CD4-positive, alpha-beta T cell treated with Interleukin-1 beta for 1 hour (primary cell): ENCODE measurements around the gene FNDC5.

ENCODE experiments used
- DNase-seq, 2 donors: peaks; one replicate each; pipeline ENCODE4 v3.0.0-alpha.2; 2020 to 2022

Gene FNDC5

DNA sequence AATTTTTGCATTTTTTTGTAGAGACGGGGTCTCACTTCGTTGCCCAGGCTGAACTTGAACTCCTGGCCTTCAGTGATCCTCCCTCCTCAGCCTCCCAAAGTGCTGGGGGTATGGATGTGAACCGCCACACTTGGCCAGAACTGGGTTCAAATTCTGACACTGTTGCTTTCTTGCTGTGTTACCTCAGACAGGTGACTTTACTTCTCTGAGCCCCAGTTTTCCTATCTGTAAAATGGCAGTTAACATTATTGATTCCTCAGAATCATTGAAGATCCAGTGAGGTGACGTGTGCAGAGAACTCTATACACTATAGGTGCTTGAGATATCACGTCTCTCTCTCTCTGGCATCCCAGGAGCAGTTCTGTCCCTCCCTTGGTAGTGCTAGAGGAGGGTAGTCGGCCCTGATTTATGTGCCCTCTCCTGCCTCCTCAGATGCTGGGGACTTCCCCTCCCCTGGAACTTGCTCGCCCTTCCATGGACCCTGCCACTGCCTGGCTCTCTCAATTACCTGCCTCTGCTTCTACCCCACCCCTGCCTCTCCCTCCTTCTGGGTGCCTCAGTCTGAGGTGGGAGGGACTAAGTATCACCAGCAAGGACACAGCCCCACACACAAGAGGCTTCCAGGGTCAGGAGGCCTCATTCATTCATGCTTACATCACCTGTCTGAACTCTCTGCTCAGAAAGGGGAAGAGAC is 12.8 kb upstream of the FNDC5 start:
- no peak for DNase-seq

DNA sequence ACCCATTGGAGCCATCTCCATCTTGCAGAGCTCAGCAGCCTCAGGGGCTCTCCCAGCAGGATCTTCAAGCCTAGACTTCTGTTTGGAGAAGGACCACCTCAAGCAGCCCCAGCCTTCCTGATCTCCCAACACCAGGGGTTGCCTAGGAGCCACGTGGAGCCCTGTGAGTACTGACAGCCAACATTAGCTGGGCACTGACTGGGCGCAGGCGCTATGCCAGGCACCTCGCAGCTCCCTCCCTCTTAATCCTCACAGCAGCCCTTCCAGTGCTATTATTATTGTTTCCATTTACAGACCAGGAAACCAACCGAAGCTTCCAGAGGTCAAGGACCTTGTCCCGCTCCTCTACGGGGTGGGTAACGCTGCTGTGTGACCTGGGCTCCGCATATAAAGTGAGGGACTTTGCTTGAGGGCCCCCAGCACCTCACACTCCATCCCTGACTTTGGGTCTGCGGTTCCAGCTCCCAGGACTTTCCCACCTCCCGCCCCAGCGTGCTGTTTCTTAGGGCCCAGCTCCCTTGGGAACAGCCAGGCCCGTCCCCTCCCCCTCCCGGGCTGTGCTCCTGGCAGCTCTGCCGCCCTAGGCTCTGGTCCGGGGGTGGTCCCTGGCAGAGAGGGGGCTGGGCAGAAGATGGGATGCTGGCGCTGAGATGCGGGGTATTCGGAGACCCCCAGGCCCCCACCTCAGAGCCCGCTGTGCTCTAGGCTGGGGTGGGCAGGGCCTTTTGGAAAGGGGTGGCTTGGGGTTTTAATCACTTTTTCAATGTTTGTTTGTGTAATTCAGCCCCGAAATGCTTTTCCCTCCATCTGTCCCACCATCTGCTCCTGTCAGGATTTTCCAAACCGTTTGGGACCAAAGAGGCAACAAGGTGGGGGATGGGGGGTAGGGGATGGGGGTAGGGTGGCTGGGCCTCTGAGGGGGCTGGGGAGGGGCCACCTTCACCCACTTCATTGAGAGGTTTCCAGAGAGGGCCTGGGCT is 11.4 kb upstream of the FNDC5 start:
- DNase-seq, result no peak

- no peak for DNase-seq
Observed at GRCh38 chr1:32881291-32881690, 10.6 kb upstream of the FNDC5 start.

DNA sequence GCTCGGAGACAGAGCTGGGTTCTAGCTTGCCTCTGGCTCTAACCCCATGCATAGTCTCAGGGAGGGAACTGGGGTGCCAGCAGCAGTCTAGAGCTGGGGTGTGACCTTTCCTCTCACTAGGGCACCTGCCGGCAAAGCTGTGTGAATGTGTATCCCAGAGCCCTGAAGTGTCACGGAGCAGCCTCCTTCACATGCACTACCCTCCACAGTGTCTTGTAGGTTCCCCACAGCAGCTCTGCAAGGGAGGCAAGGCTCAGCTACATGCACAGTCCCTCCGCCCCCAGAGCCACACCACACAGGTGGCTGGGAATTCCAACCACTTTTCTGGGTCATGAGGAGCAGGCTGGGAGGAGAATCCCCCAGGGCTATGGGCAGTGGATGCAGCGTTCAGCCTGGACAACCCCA is 7.9 kb upstream of the FNDC5 start:
- no peak for DNase-seq

DNA sequence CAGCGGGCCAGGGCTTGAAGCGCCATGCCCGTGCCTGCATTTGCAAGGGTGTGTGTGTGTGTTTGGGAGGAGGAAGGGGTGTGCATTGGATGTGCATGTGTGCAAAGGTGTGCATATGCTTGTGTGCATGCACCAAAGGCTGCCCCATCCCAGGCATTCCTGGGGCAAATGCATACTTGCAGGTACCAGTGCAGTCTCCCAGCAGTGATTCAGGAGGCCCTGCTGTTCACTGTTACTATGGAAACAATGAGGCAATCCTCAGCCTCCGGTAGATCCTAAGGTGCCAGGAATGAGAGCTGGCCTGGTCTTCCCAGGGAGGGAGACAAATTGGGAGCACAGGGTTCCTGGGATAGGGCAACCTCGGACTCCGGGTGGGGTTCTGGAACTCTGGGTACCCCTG is 7.5 kb upstream of the FNDC5 start:
- DNase-seq, result no peak

- DNase-seq, result no peak
Observed at GRCh38 chr1:32877211-32878110, 6.7 kb upstream of the FNDC5 start.

DNA sequence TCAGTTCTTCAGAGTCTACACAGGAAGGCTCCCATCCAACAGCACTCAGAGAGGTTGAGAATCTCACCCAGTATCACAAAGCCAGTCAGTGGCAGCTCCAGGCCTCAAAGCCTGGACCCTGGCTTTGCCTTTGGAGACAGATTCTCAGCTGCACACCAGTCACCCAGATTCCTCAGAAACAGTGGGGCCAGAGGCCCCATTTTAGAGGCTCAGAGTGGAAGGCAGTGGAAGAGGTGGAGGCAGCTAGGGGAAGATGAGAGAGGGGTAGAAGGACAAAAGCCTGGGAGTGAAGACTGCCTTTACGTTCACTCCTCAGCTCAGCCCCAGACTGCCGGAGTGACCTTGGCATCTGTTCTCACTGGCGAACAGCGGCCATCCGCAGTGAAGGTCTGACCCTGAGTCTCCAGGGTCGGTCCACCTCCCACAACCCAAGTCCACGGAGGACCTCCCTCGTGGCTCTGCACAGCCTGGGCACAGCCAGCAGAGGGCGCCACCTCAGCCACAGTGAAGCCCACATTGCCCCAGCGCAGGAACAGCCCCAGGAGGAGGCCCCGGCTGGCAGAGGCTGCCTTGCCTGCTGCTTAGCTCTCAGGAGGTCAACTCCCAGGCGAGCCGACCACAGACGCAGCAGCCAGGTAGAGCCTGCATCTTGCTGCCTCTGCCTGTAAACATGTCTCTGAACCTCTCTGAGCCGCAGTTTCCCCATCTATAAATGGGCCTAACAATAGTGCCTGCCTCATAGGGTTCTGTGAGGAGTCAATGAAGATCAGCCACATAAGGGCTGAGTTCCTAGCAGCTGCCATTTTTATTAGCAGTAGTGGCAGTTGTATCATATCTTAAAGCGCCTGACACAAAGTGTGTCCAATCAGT is 5.9 kb upstream of the FNDC5 start:
- DNase-seq, result peak; percentile 45 to 62

- DNase-seq, result no peak
Observed at GRCh38 chr1:32874860-32875752, 4.4 kb upstream of the FNDC5 start.

GRCh38 chr1:32873484-32873883 is 2.8 kb upstream of the FNDC5 start:
- no peak for DNase-seq

GRCh38 chr1:32872192-32872460 is 1.4 kb upstream of the FNDC5 start:
- DNase-seq, result no peak

GRCh38 chr1:32871364-32872191 is 866 bp upstream of the FNDC5 start:
- no peak for DNase-seq

DNA sequence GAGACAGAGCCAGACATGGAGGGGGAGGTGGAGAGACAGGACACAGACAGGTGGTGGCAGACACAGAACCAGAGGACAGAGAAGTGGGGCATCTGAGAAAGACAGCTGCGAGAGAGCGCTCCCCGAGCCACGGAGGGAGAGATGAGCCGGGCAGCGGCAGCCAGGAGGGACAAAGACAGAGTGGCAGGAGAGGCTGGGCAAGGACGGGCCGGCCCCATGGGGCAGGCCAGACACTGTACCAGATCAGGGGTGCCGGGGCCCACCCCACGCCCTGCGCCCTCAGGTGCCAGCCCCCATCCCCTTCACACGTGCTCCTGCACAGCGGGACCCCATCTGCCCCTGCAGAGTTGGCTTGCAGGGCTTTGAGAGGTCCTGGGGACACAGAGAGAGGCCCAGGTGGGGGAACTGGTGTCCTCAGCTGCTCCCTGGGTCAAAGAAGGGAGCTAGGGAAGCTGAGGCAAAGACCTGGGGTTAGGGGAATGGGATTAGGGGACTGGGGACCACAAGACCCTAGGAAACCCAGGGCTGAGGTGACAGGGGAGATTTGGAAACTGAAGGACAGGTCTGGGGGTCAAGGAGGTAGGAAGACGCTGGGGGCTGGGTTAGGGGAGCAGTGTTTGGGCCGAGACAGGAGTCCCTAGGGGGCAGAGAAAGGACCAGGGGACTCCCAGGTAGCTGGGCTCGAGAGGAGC is 643 bp downstream of the FNDC5 start:
- no peak for DNase-seq

GRCh38 chr1:32868806-32869455 is 1.8 kb downstream of the FNDC5 start:
- DNase-seq, result no peak

GRCh38 chr1:32868085-32868484 is 2.6 kb downstream of the FNDC5 start:
- no peak for DNase-seq

- DNase-seq, result no peak
Observed at GRCh38 chr1:32867671-32868070, 3.0 kb downstream of the FNDC5 start.

- DNase-seq, result no peak
Observed at GRCh38 chr1:32867151-32867550, 3.6 kb downstream of the FNDC5 start.

GRCh38 chr1:32865639-32866405 is 4.9 kb downstream of the FNDC5 start:
- no peak for DNase-seq

GRCh38 chr1:32864375-32865019 is 6.2 kb downstream of the FNDC5 start:
- DNase-seq, result no peak
